HUES48 (cell line): ENCODE data around the gene ZFP64.

Source experiments
- H3K27ac ChIP-seq: one replicate; pipeline ENCODE4 v1.7.0; 2013; ENCODE audit warnings: low read depth, low read length, inconsistent platforms
- H3K27me3 ChIP-seq: 2 replicates; pipeline ENCODE4 v1.6.1; 2013; ENCODE audit warnings: mild to moderate bottlenecking, low read length; ENCODE audit not compliant: control insufficient read depth, insufficient read depth
- H3K36me3 ChIP-seq: 2 replicates; pipeline ENCODE4 v1.6.1; 2013; ENCODE audit warnings: low read length; ENCODE audit not compliant: control insufficient read depth, insufficient read depth
- H3K4me1 ChIP-seq: 2 replicates; pipeline ENCODE4 v1.6.1; 2013; ENCODE audit warnings: mild to moderate bottlenecking, low read length; ENCODE audit not compliant: control insufficient read depth, insufficient read depth
- H3K4me3 ChIP-seq: 2 replicates; pipeline ENCODE4 v1.5.1; 2013; ENCODE audit warnings: mild to moderate bottlenecking, low read depth, low read length
- H3K9ac ChIP-seq: 2 replicates; pipeline ENCODE4 v1.6.1; 2013; ENCODE audit warnings: mild to moderate bottlenecking, low read depth, low read length, moderate library complexity
- H3K9me3 ChIP-seq: 2 replicates; pipeline ENCODE4 v1.6.1; 2013; ENCODE audit warnings: low read length; ENCODE audit not compliant: control insufficient read depth, insufficient read depth

ZFP64 gene

DNA sequence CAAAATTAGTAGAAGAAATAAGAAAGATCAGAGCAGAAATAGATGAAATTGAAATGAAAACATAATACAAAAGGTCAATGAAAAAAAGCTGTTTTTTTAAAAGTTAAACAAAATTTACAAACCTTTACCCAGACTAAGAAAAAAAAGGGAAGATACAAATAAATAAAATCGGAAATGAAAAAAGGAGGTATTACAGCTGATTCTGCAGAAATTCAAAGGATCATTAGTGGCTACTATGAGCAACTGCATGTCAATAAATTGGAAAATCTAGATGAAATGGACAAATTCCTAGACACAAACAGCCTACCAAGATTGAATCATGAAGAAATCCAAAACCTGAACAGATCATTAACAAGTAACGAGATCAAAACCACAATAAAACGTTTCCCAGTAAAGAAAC, 59.2 kb downstream of the ZFP64 start:
- no peak overlapping the region for H3K9ac ChIP-seq
- H3K27me3 ChIP-seq = no peaks in the 10 kb centered on the region
- H3K4me3 ChIP-seq = no peak overlapping the region
- no peak overlapping the region for H3K27ac ChIP-seq
- H3K4me1 ChIP-seq = no peaks in the 10 kb centered on the region
- no peaks in the 10 kb centered on the region for H3K9me3 ChIP-seq
- H3K36me3 ChIP-seq = no peaks in the 10 kb centered on the region

GRCh38 chr20:52131048-52131643, 60.4 kb downstream of the ZFP64 start:
- Histone ChIP-seq H3K9ac (no peak overlapping the region), H3K4me3 (no peak overlapping the region), H3K9me3 (no peaks in the 10 kb centered on the region), H3K27me3 (no peaks in the 10 kb centered on the region), H3K36me3 (no peaks in the 10 kb centered on the region), H3K27ac (no peak overlapping the region), H3K4me1 (no peaks in the 10 kb centered on the region)

GRCh38 chr20:52130406-52130805, 61.2 kb downstream of the ZFP64 start:
- no peak overlapping the region for H3K4me3 ChIP-seq
- no peaks in the 10 kb centered on the region for H3K9me3 ChIP-seq
- H3K9ac ChIP-seq = no peak overlapping the region
- H3K27ac ChIP-seq = no peak overlapping the region
- no peaks in the 10 kb centered on the region for H3K27me3 ChIP-seq
- no peaks in the 10 kb centered on the region for H3K4me1 ChIP-seq
- H3K36me3 ChIP-seq = no peaks in the 10 kb centered on the region

DNA sequence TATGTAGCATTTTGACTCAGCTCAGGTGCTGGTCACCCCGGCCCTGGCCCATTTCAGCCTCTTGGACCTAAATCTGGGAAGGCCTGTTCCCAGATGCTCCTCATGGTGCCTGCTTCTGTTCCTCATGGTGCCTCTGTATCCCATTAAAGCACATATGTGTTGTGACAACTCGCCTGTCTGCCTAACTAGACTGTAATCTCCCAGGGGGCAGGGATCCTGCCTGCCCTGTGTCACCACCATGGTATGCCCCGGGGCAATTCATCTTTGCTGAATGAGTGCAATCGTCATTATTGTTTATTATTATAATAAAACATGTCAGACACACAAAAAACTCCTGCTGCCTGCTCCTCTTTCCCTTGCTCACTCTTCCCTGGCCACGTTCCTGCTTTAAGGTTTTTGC, 62.0 kb downstream of the ZFP64 start:
- Histone ChIP-seq H3K36me3 (no peaks in the 10 kb centered on the region), H3K9ac (no peak overlapping the region), H3K27ac (no peak overlapping the region), H3K4me3 (no peak overlapping the region), H3K27me3 (no peaks in the 10 kb centered on the region), H3K4me1 (no peaks in the 10 kb centered on the region), H3K9me3 (no peaks in the 10 kb centered on the region)

DNA sequence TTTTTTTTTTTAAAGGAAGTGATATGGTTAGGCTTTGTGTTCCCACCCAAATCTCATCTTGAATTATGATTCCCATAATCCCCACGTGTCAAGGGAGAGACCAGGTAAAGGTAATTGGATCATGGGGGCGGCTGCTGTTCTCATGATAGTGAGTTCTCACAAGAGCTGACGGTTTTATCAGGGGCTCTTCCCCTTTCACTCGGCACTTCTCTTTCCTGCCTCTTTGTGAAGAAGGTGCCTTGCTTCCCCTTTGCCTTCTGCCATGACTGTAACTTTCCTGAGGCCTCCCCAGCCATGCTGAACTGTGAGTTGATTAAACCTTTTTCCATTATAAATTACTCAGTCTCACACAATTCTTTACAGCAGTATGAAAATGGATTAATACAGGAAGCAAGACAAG, 64.3 kb downstream of the ZFP64 start:
- no peak overlapping the region for H3K4me3 ChIP-seq
- no peaks in the 10 kb centered on the region for H3K27me3 ChIP-seq
- no peaks in the 10 kb centered on the region for H3K4me1 ChIP-seq
- no peaks in the 10 kb centered on the region for H3K36me3 ChIP-seq
- H3K9me3 ChIP-seq = no peaks in the 10 kb centered on the region
- H3K27ac ChIP-seq = no peak overlapping the region
- H3K9ac ChIP-seq = no peak overlapping the region

- no peak overlapping the region for H3K4me3 ChIP-seq
- H3K27me3 ChIP-seq = no peaks in the 10 kb centered on the region
Measured at GRCh38 chr20:52124821-52125220, 66.8 kb downstream of the ZFP64 start.

DNA sequence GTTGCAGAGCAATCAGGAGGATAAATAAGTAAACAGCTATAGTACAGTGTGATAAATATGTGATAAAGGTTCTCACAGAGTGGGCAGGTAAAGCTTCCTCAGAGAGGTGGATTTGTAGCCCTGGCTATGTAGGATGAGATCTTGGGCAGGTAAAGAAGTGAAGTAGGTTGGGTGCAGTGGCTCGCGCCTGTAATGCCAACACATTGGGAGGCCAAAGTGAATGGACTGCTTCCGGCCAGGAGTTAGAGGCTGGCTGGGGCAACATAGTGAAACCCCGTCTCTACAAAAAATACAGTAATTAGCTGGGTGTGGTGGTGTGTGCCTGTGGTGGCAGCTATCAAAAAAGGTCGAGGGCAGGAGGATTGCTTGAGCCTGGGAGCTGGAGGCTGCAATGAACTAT, 72.9 kb downstream of the ZFP64 start:
- no peaks in the 10 kb centered on the region for H3K27me3 ChIP-seq
- no peak overlapping the region for H3K9ac ChIP-seq
- no peak overlapping the region for H3K27ac ChIP-seq
- H3K36me3 ChIP-seq = no peaks in the 10 kb centered on the region
- no peaks in the 10 kb centered on the region for H3K9me3 ChIP-seq
- no peak overlapping the region for H3K4me3 ChIP-seq
- no peaks in the 10 kb centered on the region for H3K4me1 ChIP-seq

More at GRCh38 chr20:52124821-52125220, 66.8 kb downstream of the ZFP64 start:
- Histone ChIP-seq H3K9ac (no peak overlapping the region), H3K4me1 (no peaks in the 10 kb centered on the region), H3K27ac (no peak overlapping the region), H3K36me3 (no peaks in the 10 kb centered on the region), H3K9me3 (no peaks in the 10 kb centered on the region)

DNA sequence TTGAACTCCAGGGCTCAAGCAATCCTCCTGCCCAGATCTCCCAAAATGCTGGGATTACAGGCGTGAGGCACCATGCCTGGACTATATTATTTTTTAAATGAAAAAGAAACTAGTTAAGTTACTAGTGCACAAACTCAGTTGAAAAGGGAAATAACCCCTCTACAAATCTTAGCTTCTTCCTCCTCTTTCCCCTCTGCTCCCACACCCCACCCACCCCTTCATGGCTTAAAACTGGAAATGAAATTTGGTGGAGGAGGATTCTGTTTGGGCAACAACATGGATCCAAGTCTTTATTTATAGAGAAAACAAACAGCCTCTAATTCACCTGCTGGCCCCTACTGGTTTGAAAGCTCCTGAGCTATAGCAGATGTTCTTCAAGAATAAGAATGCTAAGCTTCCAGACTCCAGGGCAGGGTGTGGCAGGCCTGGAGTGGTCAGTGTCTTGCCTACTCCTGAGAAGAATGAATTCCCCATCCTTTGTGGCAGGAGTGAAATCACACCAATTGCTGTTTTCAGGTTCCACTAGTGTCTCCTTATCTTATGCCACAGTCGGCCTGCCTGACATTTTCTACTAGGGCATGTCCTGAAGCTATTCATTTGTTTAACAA, 73.5 kb downstream of the ZFP64 start:
- H3K9ac ChIP-seq = no peak overlapping the region
- no peaks in the 10 kb centered on the region for H3K9me3 ChIP-seq
- no peaks in the 10 kb centered on the region for H3K4me1 ChIP-seq
- H3K4me3 ChIP-seq = no peak overlapping the region
- H3K27me3 ChIP-seq = no peaks in the 10 kb centered on the region
- no peaks in the 10 kb centered on the region for H3K36me3 ChIP-seq
- H3K27ac ChIP-seq = no peak overlapping the region

DNA sequence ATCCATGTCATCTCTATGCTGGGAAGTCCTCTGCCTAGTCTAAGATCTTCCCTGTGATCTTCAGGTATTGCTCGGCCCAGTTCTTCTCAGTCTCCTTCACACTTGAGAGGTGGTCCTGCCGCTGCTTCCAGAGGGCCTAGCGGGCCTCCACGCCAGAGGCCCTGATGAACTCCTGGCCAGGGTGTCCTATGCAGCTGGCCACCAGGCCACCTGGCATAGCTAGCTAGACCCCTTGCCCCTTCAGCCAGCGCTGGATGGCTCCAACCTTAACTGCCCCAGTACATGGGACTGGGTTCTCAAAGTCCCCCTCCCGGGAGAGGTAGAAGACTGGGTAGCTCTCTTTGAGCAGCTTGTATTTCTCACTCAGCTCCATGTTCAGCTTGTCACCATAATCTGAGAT, 81.1 kb downstream of the ZFP64 start:
- H3K9me3 ChIP-seq = no peaks in the 10 kb centered on the region
- H3K36me3 ChIP-seq = no peaks in the 10 kb centered on the region
- no peak overlapping the region for H3K4me3 ChIP-seq
- peaks cover 4% of the 10 kb centered on the region; the same call in 1 of the 2 replicates for H3K4me1 ChIP-seq
- H3K27me3 ChIP-seq = peaks cover 13% of the 10 kb centered on the region
- no peak overlapping the region for H3K27ac ChIP-seq
- no peak overlapping the region for H3K9ac ChIP-seq

GRCh38 chr20:52105442-52106422, 85.8 kb downstream of the ZFP64 start:
- Histone ChIP-seq H3K27ac (peak overlapping the region; percentile 74), H3K4me1 (peaks cover 17% of the 10 kb centered on the region), H3K27me3 (peaks cover 44% of the 10 kb centered on the region), H3K36me3 (no peaks in the 10 kb centered on the region), H3K9ac (peak overlapping the region; percentile 23), H3K4me3 (peak overlapping the region; percentile 64), H3K9me3 (no peaks in the 10 kb centered on the region)
